ENCODE data around the gene CCDC85A.

CCDC85A gene

GRCh38 chr2:56348392-56349210 lies 164.8 kb downstream of the CCDC85A start:
- Histone ChIP-seq H3K9ac (ENCODE audit: insufficient read length) (no peak overlapping the region), H3K27ac (no peak overlapping the region), H3K9me3 (ENCODE audit: low read depth, low read length) (no peaks in the 10 kb centered on the region), H3K4me3 (no peak overlapping the region), H3K36me3 (ENCODE audit: insufficient read depth, low read length) (no peaks in the 10 kb centered on the region)
- DNase-seq (ENCODE audit: low read depth, low spot score): no peak
- no peak for TF ChIP-seq FOXP2 (optimal IDR thresholded peaks at IDR 0.05; ENCODE audit: control extremely low read depth, extremely low read length, insufficient read depth)
- TF ChIP-seq EZH2 (IDR thresholded peaks at IDR 0.05): no peak
- TF ChIP-seq POLR2AphosphoS5 (IDR thresholded peaks at IDR 0.05; ENCODE audit: borderline replicate concordance, low read depth, low read length): no peak

- no peak for DNase-seq (ENCODE audit: low read depth, low spot score)
- TF ChIP-seq FOXP2 (optimal IDR thresholded peaks at IDR 0.05; ENCODE audit: control extremely low read depth, extremely low read length, insufficient read depth) (no peak), EZH2 (IDR thresholded peaks at IDR 0.05) (no peak), POLR2AphosphoS5 (IDR thresholded peaks at IDR 0.05; ENCODE audit: borderline replicate concordance, low read depth, low read length) (no peak)
- Histone ChIP-seq H3K9ac (ENCODE audit: insufficient read length) (no peak overlapping the region), H3K9me3 (ENCODE audit: low read depth, low read length) (no peaks in the 10 kb centered on the region), H3K36me3 (ENCODE audit: insufficient read depth, low read length) (no peaks in the 10 kb centered on the region), H3K4me3 (no peak overlapping the region), H3K27ac (no peak overlapping the region)
These were observed 174.0 kb downstream of the CCDC85A start for GRCh38 chr2:56357655-56358295.

GRCh38 chr2:56361844-56362243 lies 178.1 kb downstream of the CCDC85A start:
- Histone ChIP-seq H3K36me3 (ENCODE audit: insufficient read depth, low read length) (no peaks in the 10 kb centered on the region), H3K27ac (no peak overlapping the region)

GRCh38 chr2:56364902-56365301 lies 181.1 kb downstream of the CCDC85A start:
- no peak for TF ChIP-seq FOXP2 (optimal IDR thresholded peaks at IDR 0.05; ENCODE audit: control extremely low read depth, extremely low read length, insufficient read depth)
- no peak for TF ChIP-seq EZH2 (IDR thresholded peaks at IDR 0.05)
- TF ChIP-seq POLR2AphosphoS5 (IDR thresholded peaks at IDR 0.05; ENCODE audit: borderline replicate concordance, low read depth, low read length): no peak

More at GRCh38 chr2:56361844-56362243, 178.1 kb downstream of the CCDC85A start:
- H3K9me3 ChIP-seq (ENCODE audit: low read depth, low read length): no peaks in the 10 kb centered on the region
- DNase-seq (ENCODE audit: low read depth, low spot score): no peak
- H3K4me3 ChIP-seq: no peak overlapping the region
- TF ChIP-seq EZH2 (IDR thresholded peaks at IDR 0.05): no peak
- no peak for TF ChIP-seq FOXP2 (optimal IDR thresholded peaks at IDR 0.05; ENCODE audit: control extremely low read depth, extremely low read length, insufficient read depth)
- TF ChIP-seq POLR2AphosphoS5 (IDR thresholded peaks at IDR 0.05; ENCODE audit: borderline replicate concordance, low read depth, low read length): no peak
- H3K9ac ChIP-seq (ENCODE audit: insufficient read length): no peak overlapping the region

GRCh38 chr2:56369316-56369715 lies 185.5 kb downstream of the CCDC85A start:
- Histone ChIP-seq H3K27ac (no peak overlapping the region), H3K9ac (ENCODE audit: insufficient read length) (no peak overlapping the region), H3K4me3 (no peak overlapping the region), H3K9me3 (ENCODE audit: low read depth, low read length) (no peaks in the 10 kb centered on the region), H3K36me3 (ENCODE audit: insufficient read depth, low read length) (no peaks in the 10 kb centered on the region)
- DNase-seq (ENCODE audit: low read depth, low spot score): no peak
- TF ChIP-seq EZH2 (IDR thresholded peaks at IDR 0.05) (no peak), POLR2AphosphoS5 (IDR thresholded peaks at IDR 0.05; ENCODE audit: borderline replicate concordance, low read depth, low read length) (no peak), FOXP2 (optimal IDR thresholded peaks at IDR 0.05; ENCODE audit: control extremely low read depth, extremely low read length, insufficient read depth) (no peak)

More at GRCh38 chr2:56364902-56365301, 181.1 kb downstream of the CCDC85A start:
- Histone ChIP-seq H3K36me3 (ENCODE audit: insufficient read depth, low read length) (no peaks in the 10 kb centered on the region), H3K4me3 (no peak overlapping the region), H3K27ac (no peak overlapping the region), H3K9me3 (ENCODE audit: low read depth, low read length) (no peaks in the 10 kb centered on the region), H3K9ac (ENCODE audit: insufficient read length) (no peak overlapping the region)
- DNase-seq (ENCODE audit: low read depth, low spot score): no peak

GRCh38 chr2:56372071-56372656 lies 188.4 kb downstream of the CCDC85A start:
- DNase-seq (ENCODE audit: low read depth, low spot score): no peak

GRCh38 chr2:56375251-56375650 lies 191.5 kb downstream of the CCDC85A start:
- no peaks in the 10 kb centered on the region for H3K9me3 ChIP-seq (ENCODE audit: low read depth, low read length)
- H3K9ac ChIP-seq (ENCODE audit: insufficient read length): peak overlapping the region; percentile 56
- H3K4me3 ChIP-seq: peak overlapping the region; percentile 37
- H3K36me3 ChIP-seq (ENCODE audit: insufficient read depth, low read length): no peaks in the 10 kb centered on the region
- DNase-seq (ENCODE audit: low read depth, low spot score): peak; percentile 34
- H3K27ac ChIP-seq: peak overlapping the region; percentile 96
- TF ChIP-seq FOXP2 (optimal IDR thresholded peaks at IDR 0.05; ENCODE audit: control extremely low read depth, extremely low read length, insufficient read depth) (no peak), POLR2AphosphoS5 (IDR thresholded peaks at IDR 0.05; ENCODE audit: borderline replicate concordance, low read depth, low read length) (no peak; the same call in 1 of the 2 replicates), EZH2 (IDR thresholded peaks at IDR 0.05) (no peak)

More at GRCh38 chr2:56372071-56372656, 188.4 kb downstream of the CCDC85A start:
- Histone ChIP-seq H3K27ac (no peak overlapping the region), H3K9me3 (ENCODE audit: low read depth, low read length) (no peaks in the 10 kb centered on the region), H3K36me3 (ENCODE audit: insufficient read depth, low read length) (no peaks in the 10 kb centered on the region), H3K4me3 (no peak overlapping the region), H3K9ac (ENCODE audit: insufficient read length) (no peak overlapping the region)
- no peak for TF ChIP-seq POLR2AphosphoS5 (IDR thresholded peaks at IDR 0.05; ENCODE audit: borderline replicate concordance, low read depth, low read length)
- no peak for TF ChIP-seq EZH2 (IDR thresholded peaks at IDR 0.05)
- TF ChIP-seq FOXP2 (optimal IDR thresholded peaks at IDR 0.05; ENCODE audit: control extremely low read depth, extremely low read length, insufficient read depth): no peak
